Neural cell (in vitro differentiated cells): Measurements from ENCODE around the gene MRPS6.

Experiments
- EP300 ChIP-seq: fragments of 450-650 bp; conservative IDR thresholded peaks from 2 replicates; pipeline ENCODE4 v1.6.1; 2014; ENCODE audit warnings: antibody characterized with exemption, mild to moderate bottlenecking, moderate library complexity; ENCODE audit not compliant: poor library complexity, severe bottlenecking
- EZH2 ChIP-seq: fragments of 200-600, 300-800 bp; shearing (Covaris generic), sonication (generic); IDR thresholded peaks from 2 replicates; pipeline ENCODE4 v1.6.1; 2014; ENCODE audit warnings: antibody characterized with exemption, low read length, borderline replicate concordance, mild to moderate bottlenecking; ENCODE audit not compliant: insufficient read depth, poor library complexity, severe bottlenecking
- MXI1 ChIP-seq: fragments of 450-650 bp; conservative IDR thresholded peaks from 2 replicates; pipeline ENCODE4 v1.6.1; 2014; ENCODE audit warnings: antibody characterized with exemption, mild to moderate bottlenecking; ENCODE audit not compliant: poor library complexity, severe bottlenecking
- POLR2AphosphoS5 ChIP-seq: IDR thresholded peaks from 2 replicates; pipeline ENCODE4 v1.6.1; 2012
- RAD21 ChIP-seq: fragments of 450-650 bp; conservative IDR thresholded peaks from 2 replicates; pipeline ENCODE4 v1.6.1; 2014; ENCODE audit warnings: antibody characterized with exemption, mild to moderate bottlenecking, moderate library complexity
- TAF1 ChIP-seq: IDR thresholded peaks from 2 replicates; pipeline ENCODE4 v1.6.1; 2012; ENCODE audit warnings: low read depth
- TF ChIP-seq, protein P1 (sequence below): fragments of 450-650 bp; IDR thresholded peaks from 2 replicates; pipeline ENCODE4 v1.5.1; 2014; ENCODE audit warnings: antibody characterized with exemption, mild to moderate bottlenecking, moderate library complexity; ENCODE audit not compliant: poor library complexity, severe bottlenecking
- TF ChIP-seq, protein P2 (sequence below): IDR thresholded peaks from 2 replicates; pipeline ENCODE4 v1.6.1; 2012; ENCODE audit warnings: borderline replicate concordance

DNA sequence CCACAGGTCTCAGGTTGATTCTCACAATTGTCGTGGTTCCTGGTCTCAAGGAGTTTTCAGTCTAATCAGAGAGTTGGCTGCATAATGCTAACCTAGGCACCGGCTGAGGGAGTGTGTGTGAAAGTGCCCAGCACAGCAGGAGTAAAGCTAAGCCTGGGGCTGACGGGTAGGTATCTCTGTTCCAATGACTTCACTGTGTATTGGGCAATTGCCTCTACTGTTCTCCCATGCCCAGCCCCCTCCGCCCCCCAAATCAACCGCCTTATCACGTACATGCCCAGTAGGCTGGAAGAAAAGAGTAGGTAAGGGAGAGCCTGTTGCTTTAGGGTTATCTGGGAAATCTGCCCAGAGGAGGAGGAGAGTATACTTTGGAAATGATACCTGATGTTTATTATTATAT lies 54.7 kb downstream of the MRPS6 start:
- TF ChIP-seq, protein P1, sequence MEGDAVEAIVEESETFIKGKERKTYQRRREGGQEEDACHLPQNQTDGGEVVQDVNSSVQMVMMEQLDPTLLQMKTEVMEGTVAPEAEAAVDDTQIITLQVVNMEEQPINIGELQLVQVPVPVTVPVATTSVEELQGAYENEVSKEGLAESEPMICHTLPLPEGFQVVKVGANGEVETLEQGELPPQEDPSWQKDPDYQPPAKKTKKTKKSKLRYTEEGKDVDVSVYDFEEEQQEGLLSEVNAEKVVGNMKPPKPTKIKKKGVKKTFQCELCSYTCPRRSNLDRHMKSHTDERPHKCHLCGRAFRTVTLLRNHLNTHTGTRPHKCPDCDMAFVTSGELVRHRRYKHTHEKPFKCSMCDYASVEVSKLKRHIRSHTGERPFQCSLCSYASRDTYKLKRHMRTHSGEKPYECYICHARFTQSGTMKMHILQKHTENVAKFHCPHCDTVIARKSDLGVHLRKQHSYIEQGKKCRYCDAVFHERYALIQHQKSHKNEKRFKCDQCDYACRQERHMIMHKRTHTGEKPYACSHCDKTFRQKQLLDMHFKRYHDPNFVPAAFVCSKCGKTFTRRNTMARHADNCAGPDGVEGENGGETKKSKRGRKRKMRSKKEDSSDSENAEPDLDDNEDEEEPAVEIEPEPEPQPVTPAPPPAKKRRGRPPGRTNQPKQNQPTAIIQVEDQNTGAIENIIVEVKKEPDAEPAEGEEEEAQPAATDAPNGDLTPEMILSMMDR = no peak
- TF ChIP-seq TAF1 (no peak), EP300 (no peak), POLR2AphosphoS5 (no peak), EZH2 (no peak), MXI1 (no peak), RAD21 (no peak)
- TF ChIP-seq, protein P2, sequence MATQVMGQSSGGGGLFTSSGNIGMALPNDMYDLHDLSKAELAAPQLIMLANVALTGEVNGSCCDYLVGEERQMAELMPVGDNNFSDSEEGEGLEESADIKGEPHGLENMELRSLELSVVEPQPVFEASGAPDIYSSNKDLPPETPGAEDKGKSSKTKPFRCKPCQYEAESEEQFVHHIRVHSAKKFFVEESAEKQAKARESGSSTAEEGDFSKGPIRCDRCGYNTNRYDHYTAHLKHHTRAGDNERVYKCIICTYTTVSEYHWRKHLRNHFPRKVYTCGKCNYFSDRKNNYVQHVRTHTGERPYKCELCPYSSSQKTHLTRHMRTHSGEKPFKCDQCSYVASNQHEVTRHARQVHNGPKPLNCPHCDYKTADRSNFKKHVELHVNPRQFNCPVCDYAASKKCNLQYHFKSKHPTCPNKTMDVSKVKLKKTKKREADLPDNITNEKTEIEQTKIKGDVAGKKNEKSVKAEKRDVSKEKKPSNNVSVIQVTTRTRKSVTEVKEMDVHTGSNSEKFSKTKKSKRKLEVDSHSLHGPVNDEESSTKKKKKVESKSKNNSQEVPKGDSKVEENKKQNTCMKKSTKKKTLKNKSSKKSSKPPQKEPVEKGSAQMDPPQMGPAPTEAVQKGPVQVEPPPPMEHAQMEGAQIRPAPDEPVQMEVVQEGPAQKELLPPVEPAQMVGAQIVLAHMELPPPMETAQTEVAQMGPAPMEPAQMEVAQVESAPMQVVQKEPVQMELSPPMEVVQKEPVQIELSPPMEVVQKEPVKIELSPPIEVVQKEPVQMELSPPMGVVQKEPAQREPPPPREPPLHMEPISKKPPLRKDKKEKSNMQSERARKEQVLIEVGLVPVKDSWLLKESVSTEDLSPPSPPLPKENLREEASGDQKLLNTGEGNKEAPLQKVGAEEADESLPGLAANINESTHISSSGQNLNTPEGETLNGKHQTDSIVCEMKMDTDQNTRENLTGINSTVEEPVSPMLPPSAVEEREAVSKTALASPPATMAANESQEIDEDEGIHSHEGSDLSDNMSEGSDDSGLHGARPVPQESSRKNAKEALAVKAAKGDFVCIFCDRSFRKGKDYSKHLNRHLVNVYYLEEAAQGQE = no peak
